HT1080 (cell line): Measurements from ENCODE around the gene CD8B2. TPM values are rescaled to one million over a fixed set of nuclear protein-coding genes. Genes with fewer than 3 reads are reported as not detected.
"Not testable (repeated sequence)": the region's sequence is repeated elsewhere in the genome, so short reads cannot be mapped to it uniquely, and the experiment has no call there.

Experiments
- DNase-seq: peaks from one replicate; pipeline ENCODE4 v3.0.0-alpha.2; 2015; ENCODE audit warnings: low read depth
- total RNA-seq: library from RNA; depleted of rRNA; stranded (reverse); fragments of >200 nt; shearing (Covaris generic); gene quantifications from 2 replicates; pipeline ENCODE4 v1.2.3, GENCODE V29; 2014

The CD8B2 gene
- total RNA-seq, 1 experiment from 2014 or later = not detected

DNA sequence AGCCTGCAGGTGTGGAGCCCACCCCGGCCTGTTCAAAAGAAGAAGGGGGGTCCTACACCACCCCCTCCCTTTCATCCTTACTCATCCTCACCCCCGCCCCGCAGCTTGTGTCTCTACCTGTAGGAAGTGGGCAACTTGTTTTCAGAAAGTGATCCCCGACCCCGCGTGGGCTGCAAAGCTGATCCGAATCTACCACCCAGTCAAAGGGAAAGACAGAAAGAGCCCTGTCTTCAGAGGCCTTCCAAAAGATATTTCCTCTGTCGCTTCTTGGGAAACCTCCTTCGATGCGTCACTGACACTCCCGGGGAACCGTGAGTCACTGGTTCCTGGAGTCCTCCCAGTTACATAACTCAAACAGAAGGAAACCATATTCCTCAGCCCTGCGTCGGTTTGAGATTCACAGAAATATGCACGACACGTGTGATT, 24.3 kb downstream of the CD8B2 start:
- DNase-seq = peak; percentile 72

DNA sequence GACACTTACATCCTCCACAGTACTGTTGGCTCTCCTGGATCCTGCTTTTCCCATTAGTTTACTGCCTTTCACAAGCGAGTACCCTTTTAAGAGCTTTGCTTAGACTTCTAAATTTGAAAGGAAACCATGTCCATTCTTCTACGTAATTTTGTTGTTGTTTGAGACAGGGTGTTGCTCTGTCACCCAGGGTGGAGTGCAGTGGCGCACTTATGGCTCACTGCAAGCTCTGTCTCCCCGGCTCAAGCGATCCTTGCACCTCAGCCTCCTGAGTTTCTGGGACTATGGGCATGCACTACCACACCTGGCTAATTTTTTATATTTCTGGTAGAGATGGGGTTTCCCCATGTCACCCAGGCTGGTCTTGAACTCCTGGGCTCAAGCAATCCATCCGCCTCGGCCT, 24.8 kb downstream of the CD8B2 start:
- DNase-seq = not testable (repeated sequence)

DNA sequence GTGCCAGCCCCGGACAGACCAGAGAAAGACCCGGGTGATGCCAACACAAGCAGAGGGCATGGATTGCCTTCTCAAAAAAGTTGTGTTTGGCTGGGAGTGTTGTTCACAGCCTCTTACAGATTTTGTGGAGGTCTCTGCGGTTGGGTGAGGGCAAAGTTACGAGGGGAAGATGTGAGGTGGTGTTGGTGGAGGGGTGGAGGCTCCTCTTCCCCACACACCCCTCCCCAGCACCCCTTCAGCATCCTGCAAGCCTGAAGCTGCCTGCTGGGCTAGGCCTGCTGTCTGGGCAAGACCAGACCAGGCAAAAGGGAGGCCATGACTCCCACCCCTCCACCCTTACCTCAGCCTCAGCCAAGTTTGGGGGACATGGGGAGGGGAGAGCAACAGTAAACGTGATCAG, 26.2 kb downstream of the CD8B2 start:
- not testable (repeated sequence) for DNase-seq

DNA sequence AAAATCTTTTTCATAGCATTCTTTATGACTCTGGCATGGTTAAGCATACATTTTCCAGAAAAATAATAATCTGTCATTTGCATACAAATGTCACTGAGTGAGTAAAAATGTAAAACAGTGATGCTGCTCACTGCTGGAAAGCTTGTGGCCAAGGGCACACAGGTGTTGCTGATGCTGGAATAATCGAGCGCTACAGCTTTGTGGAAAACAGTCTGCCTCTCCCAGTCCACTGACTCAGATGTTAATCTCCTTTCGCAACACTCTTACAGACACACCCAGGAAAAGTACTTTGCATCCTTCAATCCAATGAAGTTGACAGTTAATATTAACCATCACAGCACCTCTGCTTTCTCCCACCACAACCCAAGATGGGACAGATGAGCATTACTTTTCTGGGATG, 27.7 kb downstream of the CD8B2 start:
- DNase-seq = peak; percentile 29

DNA sequence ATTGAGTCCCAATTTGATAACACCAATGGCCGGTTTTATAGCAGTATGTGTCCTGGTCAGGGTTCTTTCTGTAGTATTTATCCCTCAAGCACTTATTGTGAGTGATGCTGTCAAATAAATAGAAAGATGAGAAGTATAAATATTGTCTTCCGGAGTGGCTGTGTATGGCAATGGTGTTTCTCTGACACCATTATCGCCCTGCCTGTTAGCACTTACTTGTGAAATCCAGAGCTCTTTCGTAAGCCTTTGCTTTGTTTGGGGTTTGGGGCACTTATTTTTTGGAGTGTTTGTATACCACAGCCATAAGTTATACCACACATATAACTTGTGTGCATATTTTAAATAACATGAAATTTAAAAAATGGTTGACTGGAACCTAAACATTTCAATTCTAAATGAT, 29.3 kb downstream of the CD8B2 start:
- DNase-seq = no peak

DNA sequence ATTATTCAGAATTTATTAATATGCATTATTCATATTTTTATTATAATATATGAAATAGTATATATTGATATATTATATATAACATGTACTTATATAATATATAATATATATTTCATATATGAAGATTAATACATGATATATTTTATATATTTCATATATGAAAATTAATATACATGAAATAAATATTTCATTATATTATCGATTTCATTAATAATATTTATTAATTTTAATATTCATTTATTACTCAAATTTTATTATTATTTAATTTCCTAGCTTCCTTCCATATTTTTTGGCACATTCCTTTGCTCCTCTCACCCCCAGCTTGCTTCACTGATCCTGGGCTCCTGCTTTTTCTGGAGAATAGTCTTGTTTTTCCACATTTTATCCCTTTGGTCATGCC, 29.7 kb downstream of the CD8B2 start:
- no peak for DNase-seq

DNA sequence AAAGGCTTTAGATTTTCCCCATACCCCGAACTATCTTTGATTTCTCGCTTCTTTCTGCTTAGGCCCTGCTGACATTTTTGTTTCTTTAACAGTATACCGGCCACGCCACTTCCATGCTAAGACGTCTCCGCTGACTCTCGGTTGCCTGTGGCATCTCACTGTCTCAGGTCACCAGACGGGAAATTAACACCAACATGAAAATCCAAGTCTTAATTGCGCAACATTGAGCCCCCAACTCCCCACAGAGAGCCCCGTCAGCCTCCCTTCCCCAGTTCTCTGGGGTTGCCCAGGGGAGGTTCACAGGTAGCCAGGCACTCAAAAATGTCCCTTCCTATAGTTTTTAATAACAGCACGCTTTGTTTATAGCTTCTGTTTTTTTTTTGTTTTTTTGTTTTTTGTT, 30.2 kb downstream of the CD8B2 start:
- DNase-seq = no peak

DNA sequence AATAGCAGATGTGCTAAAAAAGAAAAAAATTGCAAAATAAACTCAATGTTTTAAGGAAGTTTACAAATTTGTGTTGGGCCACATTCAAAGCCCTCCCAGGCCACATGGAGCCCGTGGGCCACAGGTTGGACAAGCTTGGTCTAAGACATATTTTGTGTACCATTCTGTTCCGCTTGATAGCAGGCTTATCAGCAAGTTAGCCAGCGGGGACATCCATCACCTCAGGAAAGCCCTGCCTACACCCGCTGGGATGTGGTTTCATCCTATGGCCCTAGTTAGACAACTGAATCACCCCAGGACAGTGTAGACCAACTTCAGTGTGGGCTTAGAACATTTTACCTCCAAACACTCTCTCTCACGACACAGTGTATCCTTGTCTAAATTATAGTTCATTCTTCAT, 32.6 kb downstream of the CD8B2 start:
- DNase-seq = no peak

DNA sequence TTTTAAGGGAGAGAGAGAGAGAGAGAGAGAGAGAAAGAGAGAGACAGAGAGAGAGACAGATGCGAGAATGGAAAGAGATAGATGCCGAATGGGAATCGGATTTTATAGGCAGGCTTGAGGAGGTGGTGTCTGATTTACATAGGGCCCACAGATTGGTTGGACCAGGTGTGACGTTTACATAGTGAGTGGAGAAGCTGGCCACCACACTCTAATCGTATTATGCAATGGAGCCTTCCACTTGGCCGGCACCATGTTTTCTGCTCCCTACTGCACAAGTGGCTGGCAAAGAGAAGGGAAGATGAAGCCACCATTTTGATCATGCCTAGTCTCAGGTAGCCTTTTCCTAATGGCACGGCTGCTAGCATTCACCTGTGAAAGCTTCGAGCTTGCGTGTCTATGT, 33.9 kb downstream of the CD8B2 start:
- no peak for DNase-seq

DNA sequence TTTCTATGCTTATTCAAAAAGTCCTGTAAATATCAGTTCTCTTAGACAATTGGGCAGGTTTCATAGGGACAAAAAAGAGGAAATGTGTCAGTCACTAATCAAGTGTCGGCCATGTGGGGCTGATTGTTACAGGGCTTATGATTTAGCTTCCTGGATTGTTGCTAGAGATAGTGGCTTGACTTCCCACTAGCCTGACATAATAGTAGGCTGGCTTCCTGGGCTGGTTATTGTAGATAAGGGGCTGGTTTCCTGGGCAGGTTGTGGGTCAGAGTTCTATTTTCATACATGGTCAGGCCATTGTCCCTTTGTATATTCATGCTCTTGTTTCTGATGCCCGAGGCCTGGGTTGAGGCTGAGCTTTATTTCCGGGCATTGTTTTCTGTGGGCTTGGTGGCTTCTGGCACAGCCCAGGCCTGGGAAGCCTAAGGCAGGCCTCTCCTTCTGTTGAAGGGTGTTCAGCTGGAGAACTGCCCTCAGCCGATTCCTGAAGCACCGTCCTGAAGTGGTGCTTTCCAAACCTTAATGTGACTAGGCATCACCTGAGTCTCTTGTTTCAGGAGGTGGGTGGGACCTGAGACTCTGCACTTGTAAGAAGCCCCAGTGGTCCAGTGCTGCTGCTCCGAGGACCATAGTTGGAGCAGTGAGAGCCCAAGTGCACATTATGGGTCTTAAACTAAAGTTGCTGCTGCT, 37.0 kb downstream of the CD8B2 start:
- DNase-seq = peak; percentile 21

DNA sequence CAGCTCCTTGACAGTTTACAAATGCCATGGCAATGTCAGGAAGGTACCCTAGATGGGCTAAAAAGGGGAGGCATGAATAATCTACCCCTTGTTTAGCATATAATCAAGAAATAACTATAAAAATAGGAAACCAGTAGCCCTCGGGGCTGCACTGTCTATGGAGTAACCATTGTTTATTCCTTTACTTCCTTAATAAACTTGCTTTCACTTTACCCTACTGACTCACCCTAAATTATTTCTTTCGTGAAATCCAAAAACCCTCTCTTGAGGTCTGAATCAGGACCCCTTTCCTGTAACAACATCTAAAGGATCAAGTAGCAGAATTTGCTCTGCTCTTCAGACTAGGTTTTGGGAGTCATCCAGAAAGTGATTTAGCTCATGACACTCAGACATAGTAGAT, 43.7 kb downstream of the CD8B2 start:
- DNase-seq = no peak

DNA sequence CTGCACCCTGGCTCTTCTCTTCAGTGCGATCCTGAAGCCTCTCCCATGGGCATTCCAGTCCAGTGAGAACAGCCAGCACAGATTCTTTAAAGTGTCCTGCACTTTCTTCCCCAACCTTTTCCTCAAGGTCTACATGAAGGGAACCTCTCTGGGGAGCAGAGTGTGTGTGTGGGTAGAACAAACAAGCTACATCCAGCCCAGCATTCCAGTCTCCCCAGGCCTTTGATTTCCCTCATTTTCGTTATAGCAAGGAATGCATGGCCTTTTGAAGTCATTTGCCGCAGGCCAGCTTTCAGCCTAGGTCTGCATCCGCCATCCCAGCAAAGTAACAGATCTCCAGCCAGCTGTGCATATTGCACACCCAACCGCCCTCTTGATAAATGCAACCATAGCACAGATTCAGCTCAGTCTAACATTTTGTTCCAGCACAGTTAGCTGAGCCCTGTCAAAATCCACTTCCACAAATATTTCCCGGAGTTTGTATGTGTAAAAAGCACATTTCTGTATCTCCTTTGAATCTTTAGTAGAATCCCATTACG, 44.6 kb downstream of the CD8B2 start:
- no peak for DNase-seq

DNA sequence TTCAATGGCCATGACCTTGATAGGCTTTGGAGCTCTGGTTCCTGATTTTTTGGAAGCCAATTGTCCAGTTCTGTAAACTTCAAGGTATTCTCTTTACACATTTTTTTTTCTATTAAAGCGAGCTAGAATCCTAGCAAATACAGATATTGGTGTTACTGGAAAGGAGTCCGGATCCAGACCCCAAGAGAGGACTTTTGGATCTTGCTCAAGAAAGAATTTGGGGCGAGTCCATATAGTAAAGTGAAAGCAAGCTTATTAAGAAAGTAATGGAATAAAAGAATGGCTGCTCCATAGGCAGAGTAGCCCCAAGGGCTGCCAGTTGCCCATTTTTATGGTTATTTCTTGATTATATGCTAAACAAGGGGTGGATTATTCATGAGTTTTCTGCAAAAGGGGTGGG, 45.1 kb downstream of the CD8B2 start:
- DNase-seq = no peak

DNA sequence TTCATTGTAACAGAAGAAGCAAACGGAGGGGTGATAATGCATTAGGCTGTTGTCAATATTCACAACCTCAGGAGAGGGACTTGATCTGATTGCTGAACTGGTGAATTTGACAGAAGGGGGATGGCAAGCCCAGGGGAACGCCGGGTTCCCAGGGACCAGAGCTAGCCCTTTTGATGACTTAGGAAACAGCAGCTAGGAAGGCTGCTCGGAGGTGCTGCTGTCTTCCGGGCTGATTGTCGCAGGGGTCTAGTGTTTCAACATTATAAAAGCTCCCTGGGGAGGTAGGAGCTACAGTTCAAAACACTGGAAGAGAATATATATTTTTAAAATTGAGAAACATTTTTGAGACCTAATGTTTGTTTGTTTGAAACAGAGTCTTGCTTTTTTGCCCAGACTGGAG, 47.3 kb downstream of the CD8B2 start:
- DNase-seq = no peak

DNA sequence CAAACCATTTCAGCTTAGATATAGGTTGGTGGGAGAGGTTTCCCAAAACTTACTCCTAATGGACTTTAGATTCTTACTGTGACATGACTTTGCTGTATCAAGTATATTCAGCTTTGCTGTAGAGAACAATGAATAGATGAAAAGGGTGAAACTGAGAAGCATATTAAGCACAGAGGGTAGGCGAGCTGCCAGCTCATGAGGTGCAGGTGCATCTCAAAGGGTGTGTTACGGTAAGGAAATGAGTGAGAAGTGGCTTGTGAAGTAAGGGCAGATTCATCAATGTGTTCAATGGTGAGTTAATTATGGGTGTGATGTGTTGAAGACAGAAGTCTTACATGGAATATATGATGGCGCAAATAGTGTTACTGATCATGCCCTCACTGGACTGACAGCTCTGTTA, 49.3 kb downstream of the CD8B2 start:
- no peak for DNase-seq

DNA sequence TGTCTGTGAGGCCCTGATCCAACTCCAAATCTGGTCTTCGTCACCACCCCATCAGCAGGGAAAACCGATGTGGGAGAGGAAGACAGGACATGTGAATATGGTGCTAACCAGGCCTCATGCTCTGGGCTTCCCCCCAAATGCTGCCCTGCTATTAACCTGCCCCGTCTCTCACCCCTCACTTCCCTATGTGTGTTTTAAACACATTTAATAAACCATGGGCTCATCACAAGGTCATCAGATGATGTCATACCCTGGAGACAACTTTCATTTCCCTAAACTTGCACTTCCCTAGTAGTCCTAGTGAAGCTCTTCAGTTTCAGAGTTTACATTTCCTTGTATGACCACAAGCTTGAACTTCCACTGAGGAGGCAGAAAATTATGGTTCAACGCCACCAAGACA, 49.9 kb downstream of the CD8B2 start:
- DNase-seq = no peak

DNA sequence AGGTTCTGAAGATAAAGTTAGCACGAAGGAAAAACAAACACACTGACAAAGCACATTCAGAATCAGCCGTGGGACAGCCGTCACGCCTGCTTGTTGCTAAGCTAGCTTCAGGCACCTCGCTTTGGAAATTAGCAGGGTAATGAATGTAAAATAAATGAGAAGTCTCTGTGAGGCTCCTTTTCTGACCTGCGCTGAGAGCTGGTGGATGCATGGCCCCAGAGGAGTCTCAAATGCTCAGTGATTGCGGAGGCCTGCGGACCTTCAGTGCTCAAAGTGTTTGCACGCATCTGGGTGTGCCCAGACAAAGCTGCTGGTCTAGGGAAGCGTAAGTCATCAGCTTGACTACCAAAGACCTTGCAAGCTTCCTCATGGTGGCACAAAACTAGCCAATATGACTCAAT, 50.6 kb downstream of the CD8B2 start:
- no peak for DNase-seq

DNA sequence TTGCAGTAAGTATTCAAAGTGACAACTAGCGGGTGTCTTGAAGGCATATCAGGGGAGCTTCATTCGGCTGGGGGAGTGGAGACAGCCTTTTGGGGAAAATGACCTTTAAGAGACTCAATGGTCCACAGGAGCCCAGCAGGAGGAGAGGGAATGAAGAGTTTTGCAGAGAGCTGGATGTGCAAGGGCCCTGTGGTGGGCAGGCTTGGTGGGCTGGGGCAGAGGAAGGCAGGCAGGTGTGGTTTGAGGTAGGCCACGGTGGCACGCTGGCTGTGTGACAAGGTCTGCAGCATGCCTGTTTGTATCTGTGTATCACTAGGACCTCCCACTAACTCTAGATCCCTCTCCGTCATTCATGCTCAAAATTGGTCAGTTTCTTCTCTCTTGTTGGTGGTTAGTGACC, 53.7 kb downstream of the CD8B2 start:
- DNase-seq = no peak

DNA sequence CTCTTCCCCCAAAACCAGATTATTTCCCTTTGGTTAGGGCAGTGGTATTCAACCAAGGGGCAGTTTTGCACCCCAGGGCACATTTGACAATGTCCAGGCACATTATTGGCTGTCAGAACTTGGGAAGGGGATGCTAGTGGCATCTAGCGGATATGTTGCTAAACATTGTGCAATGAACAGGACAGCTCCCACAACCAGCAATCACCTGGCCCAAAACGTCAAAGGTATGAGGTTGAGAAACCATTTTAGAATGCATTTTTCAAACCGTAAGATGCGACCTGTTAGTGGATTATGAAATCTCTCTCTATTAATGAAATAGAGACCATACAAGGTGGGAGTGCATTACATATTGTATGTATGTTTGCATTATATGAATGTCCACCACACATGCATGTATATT, 54.2 kb downstream of the CD8B2 start:
- DNase-seq = no peak

DNA sequence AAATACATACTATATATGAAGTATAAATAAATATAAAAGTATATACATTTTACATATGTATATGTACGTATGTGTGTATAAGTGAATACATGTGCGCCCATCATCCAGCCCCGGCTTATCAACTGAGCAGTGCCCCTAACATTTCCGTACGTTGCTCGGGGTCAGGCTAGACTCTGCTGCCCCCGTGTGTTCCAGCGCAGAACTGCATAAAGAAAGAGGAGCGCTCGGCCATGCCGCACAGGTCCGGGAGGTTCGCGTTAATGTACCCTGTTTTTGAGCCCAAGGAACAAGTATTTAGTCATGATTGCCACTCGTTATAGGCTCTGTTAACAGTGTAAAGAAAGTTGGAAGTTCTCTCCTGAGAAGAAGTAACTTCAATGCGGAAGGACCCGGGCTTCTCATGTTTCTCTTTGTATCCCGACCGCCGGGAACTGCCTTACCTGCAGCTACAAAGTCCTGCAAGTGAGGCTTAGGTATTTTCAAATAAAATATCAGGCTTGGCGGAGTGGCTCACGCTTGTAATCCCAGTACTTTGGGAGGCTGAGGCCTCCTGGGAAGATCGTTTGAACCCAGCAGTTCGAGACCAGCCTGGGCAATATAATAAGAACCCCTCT, 55.7 kb downstream of the CD8B2 start:
- DNase-seq = peak; percentile 57

DNA sequence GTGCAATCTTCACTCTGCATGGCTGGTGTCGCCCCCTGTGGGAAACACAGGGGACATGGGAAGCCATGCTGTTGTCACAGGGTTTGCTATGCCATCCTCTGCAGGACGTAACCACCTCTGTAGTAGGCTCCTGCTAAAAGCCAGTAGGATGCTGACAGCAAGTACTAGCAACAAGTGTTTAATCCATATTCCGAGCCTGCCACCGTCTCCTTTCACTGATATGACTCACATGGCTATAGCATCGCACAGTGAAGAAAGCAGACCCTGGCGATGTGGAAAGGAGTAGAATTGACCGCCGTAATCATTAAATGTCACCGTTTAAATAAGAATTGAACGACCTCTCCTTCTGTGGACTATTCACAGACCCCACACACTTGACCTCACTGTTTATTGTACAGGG, 57.8 kb downstream of the CD8B2 start:
- DNase-seq = no peak

DNA sequence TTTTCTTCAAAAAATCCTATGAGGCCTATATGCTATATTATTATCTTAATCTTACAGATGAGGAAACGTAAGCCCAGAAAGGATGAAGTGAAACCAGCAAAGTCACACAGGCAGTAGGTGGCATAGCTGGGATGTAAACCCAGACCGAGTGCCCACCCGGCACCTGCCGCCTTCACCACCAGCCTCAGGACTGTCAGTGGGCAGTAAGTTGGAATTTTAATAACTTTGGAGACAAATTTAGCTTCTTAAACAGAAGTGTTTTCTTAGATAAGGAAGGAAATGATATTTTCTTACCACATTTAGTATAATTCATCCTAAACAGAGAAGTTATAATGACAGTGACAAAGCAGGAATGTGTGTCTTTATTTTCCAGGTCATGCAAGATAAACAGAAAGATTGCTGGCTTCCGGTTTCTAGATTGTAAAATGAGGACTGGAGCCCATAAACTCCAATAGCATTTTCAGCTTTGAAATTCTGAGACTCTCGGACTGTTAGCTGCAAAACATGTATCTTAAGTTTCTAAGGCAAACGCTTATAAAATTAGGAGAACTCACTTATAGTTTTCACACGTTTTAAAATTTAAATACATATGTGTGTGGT, 59.3 kb downstream of the CD8B2 start:
- no peak for DNase-seq
